SW480 (cell line): ENCODE measurements around the gene GALE.
"Not testable (repeated sequence)": the region's sequence is repeated elsewhere in the genome, so short reads cannot be mapped to it uniquely, and the experiment has no call there.

Source experiments
- DNase-seq: peaks from one replicate; pipeline ENCODE4 v3.0.0-alpha.2; 2016; ENCODE audit warnings: low spot score

GALE gene

GRCh38 chr1:23792151-23792945 lies 8.2 kb downstream of the GALE start:
- no peak for DNase-seq

GRCh38 chr1:23791516-23792047 lies 9.0 kb downstream of the GALE start:
- DNase-seq, result peak; percentile 40

DNA sequence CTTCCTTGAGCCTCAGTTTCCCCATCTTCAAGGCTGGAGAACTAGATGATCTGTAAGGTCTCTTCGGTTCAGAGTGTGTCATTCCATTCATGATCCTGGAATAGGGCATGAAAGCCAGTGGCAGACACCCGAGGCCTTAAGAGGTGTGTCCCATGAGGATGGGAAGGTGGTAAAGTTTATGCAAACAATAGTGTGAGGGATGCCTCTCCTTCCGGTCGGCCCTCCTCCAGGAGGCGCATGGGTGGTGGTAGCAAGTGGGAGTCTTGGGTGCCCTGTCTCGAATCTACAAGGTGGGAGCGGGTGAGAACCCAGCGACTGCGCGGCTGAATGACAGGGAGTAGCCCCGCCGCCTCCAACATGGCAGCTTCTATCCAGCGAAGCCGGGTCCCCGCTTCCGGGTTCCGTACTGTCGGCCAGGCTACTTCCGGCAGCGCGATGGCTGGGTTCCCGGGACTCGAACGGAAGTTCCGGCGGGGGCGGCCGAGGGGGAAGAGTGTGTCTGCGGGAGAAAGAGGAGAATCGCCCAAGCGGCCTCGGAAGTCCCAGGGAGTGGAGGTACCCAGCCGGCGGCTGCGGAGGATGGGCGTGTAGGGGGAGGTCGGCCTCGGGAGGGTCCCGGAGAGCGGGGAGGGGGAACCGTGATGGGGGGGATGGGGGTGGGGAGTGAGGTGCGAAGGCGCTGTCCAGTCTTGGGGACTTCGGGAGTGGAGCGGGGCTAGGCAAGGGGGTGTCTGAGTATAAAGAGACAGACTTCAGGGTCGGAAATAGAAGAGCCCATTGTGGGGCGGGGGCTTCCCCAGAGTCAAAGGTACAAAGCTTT lies 9.6 kb downstream of the GALE start, which contains the start of gene LYPLA2:
Gene LYPLA2 (plus strand): TSS at position 450 of the 820 bp plus-strand sequence. CDS start 1,538 bp downstream, outside the sequence.
- DNase-seq, result peak; percentile 88

DNA sequence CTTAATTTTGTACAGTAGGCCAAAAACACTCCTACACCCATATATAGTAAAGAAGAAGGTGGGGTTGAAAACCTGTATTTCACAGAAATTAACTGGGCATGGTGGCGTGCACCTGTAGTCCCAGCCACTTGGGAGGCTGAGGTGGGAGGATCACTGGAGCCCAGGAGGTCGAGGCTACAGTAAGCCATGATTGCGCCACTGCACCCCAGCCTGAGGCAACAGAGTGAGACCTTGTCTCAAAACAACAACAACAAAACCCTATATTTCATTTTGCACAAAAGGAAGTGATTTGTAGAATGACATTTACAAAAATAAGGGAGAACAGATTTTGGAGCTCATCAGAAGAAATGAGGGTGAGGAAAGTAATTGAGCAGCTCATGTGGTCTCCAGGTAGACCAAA lies 11.9 kb downstream of the GALE start:
- DNase-seq, result no peak

DNA sequence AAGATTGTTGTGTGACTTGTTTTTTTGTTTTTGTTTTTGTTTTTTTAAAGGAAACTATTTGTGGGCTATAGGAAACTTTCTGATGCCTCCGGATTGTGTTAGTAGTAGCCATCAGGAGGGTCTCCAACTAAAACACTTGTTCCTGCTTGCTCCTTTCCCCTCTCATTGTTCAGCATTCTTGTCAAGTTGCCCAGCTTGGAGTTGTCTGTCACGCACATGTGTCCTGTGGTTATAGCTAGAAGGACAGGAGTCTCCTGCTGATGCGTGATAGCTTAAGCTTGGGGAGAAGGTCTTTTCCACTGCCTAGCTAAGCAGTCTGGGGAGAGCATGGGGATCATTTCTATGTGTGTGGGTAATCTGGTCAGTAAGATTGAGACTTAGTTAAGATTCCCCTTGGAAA lies 12.9 kb downstream of the GALE start:
- DNase-seq, result no peak

DNA sequence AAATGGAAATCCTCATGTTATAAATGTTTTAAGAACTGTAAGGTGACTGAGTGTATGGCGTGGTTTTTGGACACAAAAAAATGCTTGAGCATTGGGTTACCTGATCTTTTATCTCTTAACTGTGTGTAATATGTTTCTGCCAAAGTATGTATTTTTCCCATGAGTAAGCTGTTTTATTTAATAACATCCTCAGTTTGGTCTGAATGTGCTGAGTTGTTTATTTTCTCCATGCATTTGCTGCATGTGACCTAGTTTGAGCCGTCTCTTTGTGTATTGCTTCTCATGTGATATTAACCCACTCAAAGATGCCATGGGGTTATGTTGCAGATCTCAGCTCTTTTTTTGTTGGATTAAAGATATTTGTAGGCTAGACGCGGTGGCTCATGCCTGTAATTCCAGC lies 15.7 kb downstream of the GALE start:
- DNase-seq, result no peak

- DNase-seq, result not testable (repeated sequence)
These were observed 17.4 kb downstream of the GALE start for GRCh38 chr1:23783141-23783540.

- DNase-seq, result peak; percentile 79
These were observed 20.7 kb downstream of the GALE start for GRCh38 chr1:23779826-23780371.

- DNase-seq, result peak; percentile 86
These were observed 22.4 kb downstream of the GALE start, which contains the start of gene PITHD1 for GRCh38 chr1:23777979-23778814. Gene PITHD1, plus strand, starts transcription at chr1:23778418. Its CDS starts 98 bp downstream, at chr1:23778516.

- DNase-seq, result no peak
These were observed 24.3 kb downstream of the GALE start for GRCh38 chr1:23776217-23776616.

- DNase-seq, result no peak
These were observed 26.2 kb downstream of the GALE start for GRCh38 chr1:23774174-23774880.

DNA sequence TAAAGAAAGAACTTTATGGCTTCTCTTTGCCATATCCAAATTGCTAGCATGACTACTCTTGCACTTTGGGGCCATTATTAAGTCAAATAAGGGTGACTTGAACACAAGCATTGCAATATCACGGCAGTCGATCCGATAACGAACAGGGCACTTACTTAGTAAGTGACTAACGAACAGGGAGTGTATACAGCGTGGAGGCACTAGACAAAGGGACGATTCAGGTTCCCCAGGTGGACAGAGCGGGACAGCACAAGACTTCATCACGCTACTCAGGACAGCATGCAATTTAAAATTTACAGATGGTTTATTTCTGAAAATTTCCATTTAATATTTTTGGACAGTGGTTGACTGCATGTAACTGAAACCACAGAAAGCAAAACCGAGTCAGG lies 27.7 kb downstream of the GALE start:
- DNase-seq, result no peak

- DNase-seq, result peak; percentile 66
These were observed 28.3 kb downstream of the GALE start for GRCh38 chr1:23772049-23772853.

DNA sequence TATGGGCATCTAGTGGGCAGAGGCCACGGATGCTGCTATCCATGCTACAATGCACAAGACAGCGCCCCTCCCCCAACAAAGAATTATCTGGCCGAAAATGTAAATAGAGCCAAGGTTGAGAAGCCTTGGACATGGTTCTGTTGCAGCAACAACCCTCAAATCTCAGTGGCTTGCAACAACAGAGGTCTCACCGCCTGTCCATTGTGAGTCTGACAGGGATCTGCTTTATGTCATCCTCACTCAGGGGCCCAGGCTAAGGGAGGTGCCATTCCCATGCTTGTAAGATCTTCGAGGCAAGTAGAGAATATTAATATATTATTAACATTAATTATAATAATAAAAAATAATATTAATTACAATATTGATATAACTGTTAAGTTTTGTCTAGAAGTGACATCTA lies 31.8 kb downstream of the GALE start:
- DNase-seq, result no peak

GRCh38 chr1:23763041-23763577 lies 37.4 kb downstream of the GALE start:
- no peak for DNase-seq

DNA sequence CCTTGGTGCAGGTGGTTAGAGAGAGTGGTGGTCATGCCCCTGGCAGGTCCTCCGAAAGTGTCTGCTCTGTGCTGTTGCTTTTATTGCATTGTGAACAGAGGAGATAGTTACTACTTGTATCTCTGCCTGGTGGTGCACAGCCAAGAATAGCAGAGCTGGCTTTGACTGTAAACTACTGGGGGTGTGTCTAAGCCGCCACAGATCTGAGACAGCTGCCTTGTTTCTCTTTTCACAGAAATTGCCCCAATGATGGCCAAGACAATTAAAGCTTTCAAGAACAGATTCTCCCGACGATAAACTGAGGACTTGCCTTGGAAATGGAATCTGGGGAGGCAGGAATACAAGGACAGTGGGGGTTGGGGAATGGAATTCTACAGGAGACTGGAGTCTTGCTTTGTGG lies 41.3 kb downstream of the GALE start:
- DNase-seq, result no peak

DNA sequence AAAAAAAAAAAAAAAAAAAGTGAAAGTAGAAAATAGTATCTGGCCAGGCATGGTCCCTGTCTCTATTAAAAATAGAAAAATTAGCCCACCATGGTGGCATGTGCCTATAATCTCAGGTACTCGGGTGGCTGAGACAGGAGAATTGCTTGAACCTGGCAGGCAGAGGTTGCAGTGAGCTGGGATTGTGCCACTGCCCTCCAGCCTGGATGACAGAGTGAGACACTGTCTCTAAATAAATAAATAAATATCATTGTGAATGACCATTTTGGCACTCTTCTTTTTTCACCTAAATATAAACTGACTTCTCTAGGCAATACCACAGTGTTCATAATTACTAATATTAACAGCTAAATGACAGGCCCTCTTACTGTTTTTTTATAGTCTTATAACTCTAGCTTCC lies 42.7 kb downstream of the GALE start:
- no peak for DNase-seq

DNA sequence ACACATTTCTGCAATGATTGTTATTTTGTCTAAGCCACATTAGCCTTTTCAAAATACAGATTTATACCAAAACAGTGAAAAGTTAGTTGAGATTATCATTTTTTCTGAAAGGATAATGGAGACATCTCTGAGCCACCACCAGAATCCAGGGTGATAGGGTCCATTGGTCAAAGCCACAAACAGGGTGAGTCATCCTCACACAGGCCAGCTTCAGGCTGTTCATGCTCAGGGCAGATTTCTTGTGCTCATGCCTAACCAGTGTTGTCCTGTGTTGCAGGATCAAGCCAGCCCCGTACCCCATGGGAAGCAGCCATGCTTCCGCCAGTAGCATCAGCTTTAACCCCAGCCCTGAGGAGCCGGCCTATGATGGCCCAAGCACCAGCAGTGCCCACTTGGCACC lies 43.9 kb downstream of the GALE start:
- no peak for DNase-seq

DNA sequence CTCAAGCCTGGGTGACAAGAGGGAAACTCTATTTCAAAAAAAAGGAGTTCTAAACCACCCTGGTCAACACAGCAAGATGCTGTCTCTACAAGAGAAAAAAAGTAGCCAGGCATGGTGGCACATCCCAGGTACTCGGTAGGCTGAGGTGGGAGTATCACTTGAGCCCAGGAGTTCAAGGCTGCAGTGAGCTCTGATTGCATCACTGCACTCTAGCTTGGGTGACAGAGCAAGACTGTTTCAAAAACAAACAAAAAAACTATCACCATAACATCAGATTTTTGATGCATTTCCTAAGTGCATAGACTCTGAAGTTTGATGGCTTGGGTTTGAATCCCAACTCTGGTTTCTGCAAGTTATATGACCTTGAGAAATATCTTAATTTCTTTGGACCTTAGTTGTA lies 47.6 kb downstream of the GALE start:
- no peak for DNase-seq

- DNase-seq, result no peak
These were observed 48.7 kb downstream of the GALE start for GRCh38 chr1:23751815-23752200.
